Activated CD8-positive, alpha-beta memory T cell treated with anti-CD3 and anti-CD28 coated beads for 24 hours (primary cell): Measurements from ENCODE around the gene STMN3.
A peak's percentile ranks its signal among the peaks of the same experiment; 100 is the strongest.
"Not testable (repeated sequence)": the region's sequence is repeated elsewhere in the genome, so short reads cannot be mapped to it uniquely, and the experiment has no call there.

Experiments
- DNase-seq: peaks from one replicate; pipeline ENCODE4 v3.0.0-alpha.2; 2020

STMN3 gene

DNA sequence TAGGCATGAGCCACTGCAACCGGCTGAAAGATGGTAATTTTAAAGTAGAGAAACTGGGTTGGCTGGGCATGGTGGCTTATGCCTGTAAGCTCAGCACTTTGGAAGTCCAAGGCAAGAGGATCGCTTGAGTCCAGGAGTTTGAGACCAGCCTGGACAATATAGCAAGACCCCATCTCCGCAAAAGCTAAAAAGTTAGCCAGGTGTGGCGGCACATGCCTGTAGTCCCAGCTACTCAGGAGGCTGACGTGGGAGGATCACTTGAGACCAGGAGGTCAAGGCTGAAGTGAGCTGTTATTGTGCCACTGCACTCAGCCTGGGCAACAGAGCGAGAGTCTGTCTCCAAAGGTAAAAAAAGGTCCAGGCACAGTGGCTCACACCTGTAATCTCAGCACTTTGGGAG lies 22.3 kb downstream of the STMN3 start:
- DNase-seq: not testable (repeated sequence)

DNA sequence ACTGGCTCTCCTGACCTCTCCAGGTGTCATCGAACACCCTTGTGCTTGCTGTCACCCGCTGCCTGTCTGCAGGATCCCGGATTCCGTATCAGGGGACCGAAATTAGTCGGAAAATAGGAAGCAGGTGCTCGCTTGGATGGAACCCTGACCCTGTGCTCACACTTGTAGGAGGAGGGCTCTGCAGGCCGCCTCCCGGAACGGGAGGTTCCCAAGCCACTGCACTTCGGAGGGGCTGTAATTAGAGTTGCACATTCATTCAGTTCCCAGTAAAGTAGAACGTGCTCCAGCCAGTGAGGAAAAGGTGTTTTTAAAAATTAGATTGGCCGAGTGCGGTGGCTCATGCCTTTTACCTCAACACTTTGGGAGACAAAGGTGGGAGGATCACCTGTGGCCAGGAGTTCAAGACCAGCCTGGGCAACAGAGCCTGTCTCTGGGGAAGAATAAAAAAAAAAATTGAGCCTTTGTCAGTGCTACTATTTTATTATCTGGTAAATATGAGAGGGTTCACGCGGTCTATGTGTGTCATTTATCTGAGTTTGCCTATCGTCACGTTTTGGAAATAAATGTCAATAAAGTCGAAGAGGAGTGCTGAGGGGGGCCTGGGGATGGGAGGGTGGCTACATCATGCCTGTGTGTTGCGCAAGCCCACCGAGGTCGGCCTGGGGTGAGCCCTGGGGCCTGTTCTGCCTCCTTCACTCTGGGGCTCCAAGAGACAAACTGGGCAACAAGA lies 24.8 kb downstream of the STMN3 start:
- peak; percentile 89 for DNase-seq

GRCh38 chr20:63627751-63628245 lies 25.4 kb downstream of the STMN3 start:
- DNase-seq: no peak

DNA sequence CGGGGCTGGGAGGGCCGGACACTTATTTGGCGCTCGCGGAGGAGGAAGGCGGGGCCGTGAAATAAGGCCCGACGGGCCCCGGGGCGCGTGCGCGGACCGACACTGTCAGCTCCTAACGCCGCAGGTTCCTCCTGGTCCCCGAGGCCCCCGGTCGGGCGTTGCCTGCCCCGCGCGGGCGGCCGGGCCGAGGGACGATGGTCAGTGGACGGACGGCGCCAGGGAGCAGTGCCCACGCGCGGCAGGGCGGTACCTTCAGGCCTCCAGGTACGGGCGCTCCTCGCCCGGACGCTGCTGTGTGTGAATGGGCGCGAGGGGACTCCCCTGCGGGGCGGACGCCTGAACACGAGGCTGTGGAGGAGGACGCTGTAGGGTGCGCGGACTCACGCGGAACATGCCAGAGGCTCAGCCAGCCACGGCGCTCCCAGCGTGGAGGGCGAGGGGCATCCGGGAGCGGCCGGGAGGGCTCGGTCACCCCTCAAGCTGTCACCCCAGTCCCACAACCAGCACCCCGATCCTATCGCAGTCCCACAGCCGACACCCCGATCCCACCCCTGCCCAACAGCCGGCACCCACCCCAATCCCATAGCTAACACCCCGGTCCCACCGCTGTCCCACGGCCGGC lies 26.0 kb downstream of the STMN3 start:
- peak; percentile 98 for DNase-seq

- DNase-seq: peak; percentile 88
These were observed 26.6 kb downstream of the STMN3 start, which contains the start of gene GMEB2 for GRCh38 chr20:63626424-63627128. TSS of gene GMEB2 (minus strand) at chr20:63627101. CDS start at chr20:63619397, 7,704 bp downstream.

- peak; percentile 84 for DNase-seq
These were observed 27.3 kb downstream of the STMN3 start for GRCh38 chr20:63625771-63626423.

DNA sequence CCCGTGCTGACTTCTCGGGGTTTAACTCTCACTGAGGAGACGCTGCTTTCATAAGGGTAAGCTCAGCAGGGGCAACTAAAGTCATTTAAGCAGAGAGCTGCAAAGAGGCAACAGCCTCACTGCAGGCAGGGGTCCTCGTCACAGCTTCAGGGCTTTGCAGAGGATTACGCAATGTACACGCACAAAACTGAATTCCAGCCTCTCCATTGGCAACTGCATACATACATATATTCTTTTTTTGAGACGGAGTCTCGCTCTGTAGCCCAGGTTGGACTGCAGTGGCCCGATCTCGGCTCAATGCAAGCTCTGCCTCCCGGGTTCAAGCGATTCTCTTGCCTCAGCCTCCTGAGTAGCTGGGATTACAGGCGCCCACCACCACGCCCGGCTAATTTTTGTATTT lies 28.7 kb downstream of the STMN3 start:
- no peak for DNase-seq

GRCh38 chr20:63622732-63623131 lies 30.5 kb downstream of the STMN3 start:
- no peak for DNase-seq

- DNase-seq: no peak
These were observed 31.1 kb downstream of the STMN3 start for GRCh38 chr20:63622096-63622495.

GRCh38 chr20:63620991-63621390 lies 32.2 kb downstream of the STMN3 start:
- DNase-seq: no peak

DNA sequence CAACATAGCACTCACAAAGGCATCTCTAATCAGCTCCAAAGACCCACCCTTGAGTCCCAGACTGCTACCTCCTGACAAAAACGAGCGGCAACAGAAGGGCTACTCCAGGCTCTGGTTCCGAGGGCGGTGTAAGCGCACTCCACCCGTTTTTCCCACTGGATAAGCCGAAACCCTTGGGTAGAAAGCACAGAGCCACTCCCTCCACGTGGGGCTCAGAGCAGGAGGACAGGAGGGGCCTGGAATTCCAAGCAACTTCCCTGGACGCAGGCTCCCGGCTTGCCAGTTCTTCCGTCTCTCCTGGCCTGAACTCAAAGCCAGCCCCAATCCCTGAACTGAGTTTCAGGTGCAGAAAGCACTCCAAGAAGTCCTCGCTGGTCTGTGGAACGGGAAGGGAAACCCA lies 33.7 kb downstream of the STMN3 start:
- no peak for DNase-seq

- DNase-seq: no peak
These were observed 34.1 kb downstream of the STMN3 start for GRCh38 chr20:63619086-63619485.

GRCh38 chr20:63618291-63618980 lies 34.8 kb downstream of the STMN3 start:
- no peak for DNase-seq

GRCh38 chr20:63617876-63618265 lies 35.4 kb downstream of the STMN3 start:
- DNase-seq: no peak

- DNase-seq: no peak
These were observed 35.9 kb downstream of the STMN3 start for GRCh38 chr20:63617092-63617875.

DNA sequence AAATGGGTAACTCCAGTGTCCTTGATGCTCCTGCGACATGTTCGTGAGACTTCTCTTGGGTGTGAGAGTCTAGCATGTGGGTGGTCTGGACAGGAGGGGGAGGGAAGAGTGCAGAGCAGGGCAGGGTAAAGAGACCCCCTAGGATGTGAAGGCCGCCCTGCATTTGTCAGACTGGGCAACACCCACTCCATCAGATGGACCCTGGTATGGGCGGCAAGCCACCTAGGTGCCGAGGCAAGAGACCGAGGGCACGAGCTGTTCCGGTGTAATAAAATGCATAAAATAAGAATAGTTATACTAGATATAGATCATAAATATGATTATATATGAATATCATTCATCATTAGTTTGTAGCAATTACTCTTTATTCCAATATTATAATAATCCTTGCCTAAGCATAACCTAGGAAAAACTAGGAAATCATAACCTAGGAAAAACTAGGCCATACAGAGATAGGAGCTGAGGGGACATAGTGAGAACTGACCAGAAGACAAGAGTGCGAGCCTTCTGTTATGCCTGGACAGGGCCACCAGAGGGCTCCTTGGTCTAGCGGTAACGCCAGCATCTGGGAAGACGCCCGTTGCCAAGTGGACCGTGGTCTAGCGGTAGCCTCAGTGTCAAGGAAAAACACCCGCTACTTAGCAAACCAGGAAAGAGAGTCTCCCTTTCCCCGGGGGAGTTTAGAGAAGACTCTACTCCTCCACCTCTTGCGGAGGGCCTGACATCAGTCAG lies 39.2 kb downstream of the STMN3 start:
- DNase-seq: not testable (repeated sequence)

DNA sequence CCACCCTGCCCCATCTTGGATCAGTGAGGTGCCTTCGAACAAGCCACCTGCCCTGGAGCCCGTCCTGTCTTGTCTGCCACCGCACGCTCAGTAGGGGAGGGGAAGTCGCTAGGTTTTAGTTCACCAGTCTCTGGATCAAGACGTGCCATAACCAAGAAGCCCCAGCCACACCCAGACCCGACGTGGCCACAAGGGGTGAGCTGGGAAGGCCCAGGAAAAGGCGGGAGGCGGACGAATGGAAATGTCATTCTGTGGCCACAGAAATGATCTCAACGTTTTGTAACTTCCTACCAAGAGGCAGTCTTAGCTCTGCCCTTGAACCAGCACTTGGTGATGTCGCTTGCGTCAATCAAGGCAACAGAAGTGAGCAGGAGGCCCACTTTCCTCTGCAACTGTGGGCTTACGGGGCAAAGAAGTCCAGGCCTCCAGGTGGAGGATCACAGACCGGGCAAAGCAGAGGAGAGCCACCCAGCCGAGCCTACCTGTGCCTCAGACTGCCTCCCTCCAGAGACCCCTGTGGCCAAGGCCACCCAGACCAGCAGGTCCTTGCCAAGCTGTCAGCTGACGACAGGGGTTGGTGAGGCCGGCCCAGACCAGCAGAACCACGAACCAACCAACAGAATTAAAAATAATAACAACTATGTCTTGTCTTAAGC lies 40.8 kb downstream of the STMN3 start:
- DNase-seq: no peak

DNA sequence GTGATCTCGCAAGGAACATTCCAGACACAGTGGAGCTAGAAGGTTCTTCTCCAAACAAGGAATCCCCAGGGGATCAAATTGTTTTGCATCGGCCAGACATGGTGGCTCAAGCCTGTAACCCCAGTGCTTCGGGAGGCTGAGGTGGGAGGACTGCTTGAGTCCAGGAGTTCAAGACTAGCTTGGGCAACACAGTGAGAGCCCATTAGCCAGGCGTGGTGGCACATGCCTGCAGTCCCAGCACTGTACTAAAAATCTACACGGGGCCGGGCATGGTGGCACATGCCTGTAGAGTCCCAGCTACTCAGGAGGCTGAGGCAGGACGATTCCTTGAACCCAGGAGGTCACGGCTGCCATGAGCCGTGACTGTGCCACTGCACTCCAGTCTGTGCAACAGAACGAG lies 41.6 kb downstream of the STMN3 start:
- no peak for DNase-seq

DNA sequence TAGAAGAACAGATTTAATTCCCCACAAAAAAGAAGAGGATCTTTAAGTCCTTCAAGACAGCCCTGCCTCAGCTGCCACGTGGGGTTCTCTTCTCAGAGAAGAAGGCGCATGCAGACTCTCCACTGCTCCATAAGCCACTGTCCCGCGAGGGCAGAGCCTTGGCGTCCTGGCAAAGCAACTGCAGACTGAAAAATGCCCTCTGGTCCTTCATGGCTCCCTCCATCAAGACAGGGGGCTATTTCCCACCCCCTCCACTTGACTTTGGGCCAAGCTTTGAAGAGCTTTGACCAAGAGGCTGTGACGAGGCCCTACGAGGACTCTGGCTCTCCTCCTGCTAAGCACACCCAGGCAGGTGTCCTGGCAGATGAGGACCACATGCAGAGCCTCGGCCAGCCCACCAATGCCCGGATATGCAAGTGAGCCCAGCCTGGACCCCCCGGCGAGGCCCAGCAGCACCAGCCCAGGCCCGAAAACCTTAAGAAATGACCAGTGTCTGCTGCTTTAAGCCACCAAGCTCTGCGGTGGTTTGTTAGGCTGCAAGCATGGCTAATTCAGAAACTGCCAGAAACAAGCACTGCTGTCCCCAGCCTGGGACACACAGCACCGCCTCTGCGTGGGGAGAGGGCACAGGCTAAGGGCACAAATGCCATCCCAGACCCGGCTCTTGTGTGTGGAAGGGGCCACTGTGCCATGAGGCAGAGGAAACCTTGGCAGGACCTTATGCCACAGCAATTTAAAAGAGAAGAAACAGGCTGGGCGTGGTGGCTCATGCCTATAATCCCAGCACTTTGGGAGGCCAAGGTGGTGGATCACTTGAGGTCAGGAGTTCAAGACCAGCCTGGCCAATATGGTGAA lies 42.4 kb downstream of the STMN3 start:
- no peak for DNase-seq

DNA sequence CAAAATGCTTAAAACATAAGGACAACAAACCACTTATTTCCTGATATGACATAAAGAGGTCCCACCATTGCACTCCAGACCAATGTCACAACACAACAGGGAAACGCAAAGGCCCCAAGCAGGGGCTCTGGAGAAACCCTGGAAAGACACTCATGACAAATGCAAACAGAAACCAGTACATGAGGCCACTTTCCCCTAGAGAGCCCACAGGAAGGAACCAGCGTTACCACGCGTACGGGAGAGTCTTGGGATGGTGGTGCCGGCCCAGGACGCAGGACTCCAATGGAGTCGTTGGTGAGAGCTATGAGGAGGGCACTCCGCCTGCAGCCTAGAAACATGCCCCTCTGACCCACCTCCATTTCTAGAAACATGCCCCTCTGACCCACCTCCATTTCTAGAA lies 46.5 kb downstream of the STMN3 start:
- no peak for DNase-seq
